Measurements from ENCODE around the gene UGT3A2. TPM values are rescaled to one million over a fixed set of nuclear protein-coding genes. Genes with fewer than 3 reads are reported as not detected.

The UGT3A2 gene
- total RNA-seq, 2 experiments from 2014 or later: 0.15 to 0.18 TPM

DNA sequence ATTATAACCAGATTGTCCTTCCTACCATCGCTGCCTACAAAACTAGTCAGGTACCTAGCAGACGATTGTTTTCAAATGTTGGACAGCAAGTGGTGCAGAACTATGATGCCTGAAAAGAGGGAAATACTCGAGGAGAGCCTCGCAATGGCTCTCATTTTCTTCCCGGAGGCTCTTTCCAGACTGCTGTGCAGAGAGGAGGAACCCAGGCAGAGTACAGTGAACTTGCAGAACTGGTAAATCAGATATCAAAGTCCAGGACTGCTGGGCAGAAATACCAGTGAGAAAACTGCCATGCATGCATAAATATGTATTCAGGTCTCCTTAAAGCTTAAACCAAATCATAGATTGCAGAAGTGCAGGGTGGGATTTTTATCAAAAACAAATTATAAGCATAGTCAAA, 49.1 kb downstream of the UGT3A2 start:
- DNase-seq: no peak
- Mint-ChIP-seq H3K27ac (no peak overlapping the region), H3K36me3 (ENCODE audit: low read depth) (no peaks in the 10 kb centered on the region), H3K4me3 (no peak overlapping the region), H3K9me3 (peaks cover 14% of the 10 kb centered on the region), H3K27me3 (peaks cover 3% of the 10 kb centered on the region), H3K4me1 (no peaks in the 10 kb centered on the region)
- ChIA-PET POLR2A (no interaction called here), CTCF (no interaction called here)

DNA sequence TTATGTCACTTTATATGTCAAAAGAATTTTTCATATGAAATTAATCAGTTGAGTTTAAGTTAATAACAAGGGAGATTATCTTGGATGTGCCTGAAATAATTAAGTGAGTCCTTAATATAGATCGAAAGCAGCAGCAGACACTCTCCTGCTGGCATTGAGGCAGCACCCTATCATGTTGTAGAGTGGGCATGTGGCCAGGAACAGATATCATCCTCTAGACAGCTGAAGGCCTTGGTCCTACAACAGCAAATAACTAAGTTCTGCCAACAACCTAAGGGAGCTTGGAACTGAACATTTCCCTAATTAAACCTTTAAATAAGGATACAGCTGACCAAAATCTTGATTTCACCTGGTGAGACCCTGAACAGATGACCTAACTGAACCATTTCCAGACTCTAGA, 49.7 kb downstream of the UGT3A2 start:
- CTCF ChIA-PET: no interaction called here
- Mint-ChIP-seq H3K27ac (no peak overlapping the region), H3K9me3 (peaks cover 15% of the 10 kb centered on the region), H3K4me1 (no peaks in the 10 kb centered on the region), H3K36me3 (ENCODE audit: low read depth) (no peaks in the 10 kb centered on the region), H3K4me3 (no peak overlapping the region), H3K27me3 (peaks cover 3% of the 10 kb centered on the region)
- no peak for DNase-seq
- POLR2A ChIA-PET: no interaction called here

DNA sequence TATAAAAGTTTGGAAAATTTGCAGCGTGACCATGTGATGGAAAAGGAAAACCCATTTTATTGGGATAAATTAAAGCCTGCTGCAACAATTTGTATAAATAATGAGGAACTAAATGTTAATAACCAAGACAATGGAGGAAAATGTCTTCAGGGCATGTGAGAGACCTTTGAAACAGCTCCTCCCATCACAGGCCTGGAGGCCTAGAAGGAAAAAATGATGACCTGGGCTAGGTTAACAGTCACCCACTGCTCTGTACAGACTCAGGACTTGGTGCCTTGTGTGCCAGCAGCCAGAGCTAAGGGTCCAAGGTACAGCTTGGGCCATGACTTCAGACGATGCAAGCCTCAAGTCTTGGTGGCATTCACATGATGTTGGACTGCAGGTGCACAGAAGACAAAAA, 53.5 kb downstream of the UGT3A2 start:
- Mint-ChIP-seq H3K4me3 (no peak overlapping the region), H3K9me3 (peaks cover 22% of the 10 kb centered on the region), H3K27ac (no peak overlapping the region), H3K27me3 (no peaks in the 10 kb centered on the region), H3K4me1 (no peaks in the 10 kb centered on the region), H3K36me3 (ENCODE audit: low read depth) (no peaks in the 10 kb centered on the region)
- POLR2A ChIA-PET: no interaction called here
- DNase-seq: no peak
- CTCF ChIA-PET: no interaction called here

DNA sequence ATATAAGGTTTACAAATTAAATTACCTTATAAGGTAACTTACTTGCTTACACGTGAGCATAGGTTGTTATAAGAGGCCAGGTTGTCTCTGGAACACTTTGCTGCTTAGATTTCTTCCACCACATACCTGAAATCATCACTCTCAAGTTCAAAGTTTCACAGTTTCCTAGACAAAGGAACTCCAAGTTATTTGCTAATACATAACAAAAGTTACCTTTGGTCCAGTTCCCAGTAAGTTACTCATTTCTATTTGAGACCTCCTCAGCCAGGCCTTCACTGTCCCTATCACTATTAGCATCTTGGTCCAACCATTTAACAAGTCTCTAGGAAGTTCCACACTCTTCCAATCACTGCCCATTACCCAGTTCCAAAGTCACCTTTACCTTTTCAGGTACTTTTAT, 57.0 kb downstream of the UGT3A2 start:
- H3K27ac Mint-ChIP-seq: no peak overlapping the region
- no peaks in the 10 kb centered on the region for H3K4me1 Mint-ChIP-seq
- ChIA-PET CTCF (no interaction called here), POLR2A (no interaction called here)
- H3K4me3 Mint-ChIP-seq: no peak overlapping the region
- DNase-seq: no peak
- peaks cover 15% of the 10 kb centered on the region for H3K9me3 Mint-ChIP-seq
- H3K36me3 Mint-ChIP-seq (ENCODE audit: low read depth): no peaks in the 10 kb centered on the region
- H3K27me3 Mint-ChIP-seq: no peaks in the 10 kb centered on the region

DNA sequence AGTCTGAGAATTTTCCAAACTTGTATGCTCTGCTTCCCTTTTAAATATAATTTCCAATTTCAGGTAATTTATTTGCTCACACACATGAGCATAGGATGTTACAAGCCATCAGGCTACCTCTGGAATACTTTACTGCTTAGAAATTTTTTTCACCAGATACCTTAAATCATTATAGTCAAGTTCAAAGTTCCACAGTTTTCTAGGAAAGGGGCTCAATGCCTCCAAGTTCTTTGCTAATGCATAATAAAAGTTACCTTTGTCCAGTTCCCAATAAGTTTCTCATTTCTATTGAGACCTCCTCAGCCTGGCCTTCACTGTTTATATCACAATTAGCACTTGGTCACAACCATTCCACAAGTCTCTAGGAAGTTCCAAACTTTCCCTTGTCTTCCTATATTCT, 59.3 kb downstream of the UGT3A2 start:
- no peak overlapping the region for H3K4me3 Mint-ChIP-seq
- no peaks in the 10 kb centered on the region for H3K4me1 Mint-ChIP-seq
- H3K27me3 Mint-ChIP-seq: peaks cover 3% of the 10 kb centered on the region
- no peaks in the 10 kb centered on the region for H3K36me3 Mint-ChIP-seq (ENCODE audit: low read depth)
- H3K27ac Mint-ChIP-seq: no peak overlapping the region
- POLR2A ChIA-PET: no interaction called here
- CTCF ChIA-PET: no interaction called here
- no peak for DNase-seq
- H3K9me3 Mint-ChIP-seq: peaks cover 8% of the 10 kb centered on the region

DNA sequence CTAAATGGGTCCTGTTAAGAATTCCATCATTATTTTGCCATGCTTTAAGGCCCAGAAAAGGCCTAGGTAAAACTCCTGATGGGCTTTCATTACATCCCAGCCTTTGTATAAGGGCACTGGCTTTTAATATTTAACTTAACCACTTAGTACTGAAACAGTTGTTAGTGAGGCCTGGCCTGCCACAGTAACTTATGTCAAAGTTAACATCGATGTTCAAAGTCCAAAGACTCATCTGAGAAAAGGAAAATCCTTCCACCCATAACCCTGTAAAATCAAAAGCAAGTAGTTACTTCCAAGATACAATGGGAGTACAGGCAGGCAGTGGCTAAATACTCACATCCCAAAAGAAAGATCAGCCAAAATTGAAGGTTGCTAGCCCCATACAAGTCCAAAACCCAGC, 60.5 kb downstream of the UGT3A2 start:
- H3K9me3 Mint-ChIP-seq: peaks cover 8% of the 10 kb centered on the region
- POLR2A ChIA-PET: no interaction called here
- no peak overlapping the region for H3K27ac Mint-ChIP-seq

DNA sequence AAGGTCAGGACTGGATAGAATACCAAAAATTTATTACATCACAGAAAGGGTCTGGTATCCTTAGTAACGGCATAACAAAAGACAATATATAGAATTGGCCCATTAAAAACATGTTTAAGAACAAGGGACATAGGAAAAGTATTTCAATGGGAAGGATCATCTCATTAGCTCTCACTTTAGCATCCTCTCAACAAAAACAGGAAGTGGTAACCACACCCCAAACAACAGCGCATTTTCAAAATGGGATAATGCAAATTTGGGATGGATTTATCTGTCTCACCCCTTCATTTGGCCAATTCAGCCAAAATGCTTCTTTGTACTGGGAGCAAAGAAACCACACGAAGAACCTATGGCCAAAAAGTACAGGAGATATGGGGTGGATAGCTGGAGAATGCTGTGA, 65.7 kb downstream of the UGT3A2 start:
- POLR2A ChIA-PET: no interaction called here
- no peaks in the 10 kb centered on the region for H3K9me3 Mint-ChIP-seq
- peaks cover 3% of the 10 kb centered on the region for H3K27me3 Mint-ChIP-seq
- CTCF ChIA-PET: no interaction called here
- H3K4me1 Mint-ChIP-seq: no peaks in the 10 kb centered on the region
- no peak for DNase-seq
- no peak overlapping the region for H3K27ac Mint-ChIP-seq
- no peak overlapping the region for H3K4me3 Mint-ChIP-seq
- no peaks in the 10 kb centered on the region for H3K36me3 Mint-ChIP-seq (ENCODE audit: low read depth)

More for the DNA sequence above, 60.5 kb downstream of the UGT3A2 start:
- no peak for DNase-seq
- no peaks in the 10 kb centered on the region for H3K36me3 Mint-ChIP-seq (ENCODE audit: low read depth)
- H3K4me3 Mint-ChIP-seq: no peak overlapping the region
- H3K4me1 Mint-ChIP-seq: no peaks in the 10 kb centered on the region
- CTCF ChIA-PET: no interaction called here
- peaks cover 3% of the 10 kb centered on the region for H3K27me3 Mint-ChIP-seq

DNA sequence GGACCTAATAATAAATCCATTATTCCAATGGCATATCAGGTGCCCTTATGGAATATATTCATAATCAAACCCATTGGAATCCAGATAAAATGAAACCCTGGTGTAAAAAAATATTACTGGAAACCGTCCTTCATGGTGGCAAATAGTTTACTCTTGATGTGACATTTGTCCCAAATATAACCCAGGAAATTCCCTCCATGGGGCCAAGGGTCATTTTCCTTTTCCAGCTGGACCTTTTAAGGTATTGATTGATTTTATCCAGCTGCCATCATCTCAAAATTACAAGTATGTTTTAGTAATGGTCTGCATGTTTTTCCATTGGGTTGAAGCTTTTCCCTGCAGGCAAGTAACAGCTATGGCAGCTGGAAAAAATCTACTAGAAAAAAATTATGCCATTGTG, 67.1 kb downstream of the UGT3A2 start:
- H3K4me1 Mint-ChIP-seq: no peaks in the 10 kb centered on the region
- no peak for DNase-seq
- ChIA-PET CTCF (no interaction called here), POLR2A (no interaction called here)
- no peaks in the 10 kb centered on the region for H3K9me3 Mint-ChIP-seq
- H3K4me3 Mint-ChIP-seq: no peak overlapping the region
- no peaks in the 10 kb centered on the region for H3K36me3 Mint-ChIP-seq (ENCODE audit: low read depth)
- H3K27me3 Mint-ChIP-seq: peaks cover 4% of the 10 kb centered on the region
- H3K27ac Mint-ChIP-seq: no peak overlapping the region

DNA sequence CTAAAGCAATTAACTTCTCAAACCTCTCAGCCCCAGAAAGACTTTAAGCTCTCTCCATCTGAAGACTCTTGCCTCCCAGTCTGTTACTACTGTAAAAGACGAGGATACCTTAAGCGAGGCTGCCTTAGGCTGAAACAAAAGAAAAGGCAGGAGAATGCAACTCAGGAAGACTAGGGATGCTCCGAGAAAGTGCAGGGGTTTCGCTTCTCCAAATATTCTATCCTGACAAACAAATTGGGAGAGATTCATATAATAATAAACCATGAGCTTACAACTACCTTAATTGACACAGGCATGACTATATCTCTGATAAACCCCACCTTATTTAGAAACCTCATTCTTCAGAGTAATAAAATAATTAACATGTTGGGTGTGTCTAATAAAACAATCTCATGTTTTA, 70.6 kb downstream of the UGT3A2 start:
- Mint-ChIP-seq H3K9me3 (no peaks in the 10 kb centered on the region), H3K4me3 (no peak overlapping the region), H3K36me3 (ENCODE audit: low read depth) (no peaks in the 10 kb centered on the region), H3K4me1 (no peaks in the 10 kb centered on the region), H3K27ac (no peak overlapping the region), H3K27me3 (peaks cover 7% of the 10 kb centered on the region)
- CTCF ChIA-PET: no interaction called here
- DNase-seq: no peak
- POLR2A ChIA-PET: no interaction called here

DNA sequence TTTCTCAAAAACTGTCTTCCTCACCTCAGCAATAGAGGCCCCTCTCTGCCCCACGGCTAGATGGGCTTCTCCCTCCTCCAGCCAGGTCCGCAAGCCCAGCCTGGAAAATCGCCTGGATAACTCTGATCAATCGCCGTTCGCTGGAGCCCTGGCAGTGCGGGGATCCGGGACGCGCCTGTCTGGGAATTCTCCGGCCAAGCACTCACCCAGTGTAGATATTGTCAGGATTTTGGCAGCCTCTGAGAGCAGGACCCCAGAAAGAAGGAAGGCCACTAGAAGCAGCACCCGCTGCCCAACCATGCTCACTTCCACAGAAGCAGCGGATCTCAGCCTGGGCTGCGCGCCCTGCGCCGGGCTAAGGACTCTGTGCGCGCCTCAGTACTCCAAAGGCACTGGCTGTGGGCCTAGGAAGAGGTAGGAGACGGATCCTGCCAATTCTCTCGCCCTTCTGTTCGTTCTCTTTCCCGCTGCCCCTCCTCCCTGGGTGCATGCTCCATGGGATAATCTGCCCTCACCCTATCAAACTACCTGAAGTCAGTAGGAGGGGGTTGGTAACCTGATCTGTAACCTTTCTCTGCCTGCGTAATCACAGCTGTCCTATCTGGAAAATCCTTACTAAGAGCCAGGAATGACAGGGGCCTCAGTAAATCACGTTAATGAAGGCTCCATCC, 75.6 kb downstream of the UGT3A2 start, which contains the start of gene UGT3A1:
Gene UGT3A1, minus strand, starts transcription at position 450 of the 671 bp plus-strand sequence. Its CDS starts 150 bp downstream, at position 300.
- ChIA-PET POLR2A (no interaction called here), CTCF (no interaction called here)
- DNase-seq: no peak
- Mint-ChIP-seq H3K27ac (no peak within 1 kb of the TSS), H3K4me1 (no peaks in the 10 kb centered on the region), H3K4me3 (no peak within 1 kb of the TSS), H3K9me3 (no peaks in the 10 kb centered on the region), H3K27me3 (peaks cover 12% of the 10 kb centered on the region), H3K36me3 (ENCODE audit: low read depth) (no peaks in the 10 kb centered on the region)

DNA sequence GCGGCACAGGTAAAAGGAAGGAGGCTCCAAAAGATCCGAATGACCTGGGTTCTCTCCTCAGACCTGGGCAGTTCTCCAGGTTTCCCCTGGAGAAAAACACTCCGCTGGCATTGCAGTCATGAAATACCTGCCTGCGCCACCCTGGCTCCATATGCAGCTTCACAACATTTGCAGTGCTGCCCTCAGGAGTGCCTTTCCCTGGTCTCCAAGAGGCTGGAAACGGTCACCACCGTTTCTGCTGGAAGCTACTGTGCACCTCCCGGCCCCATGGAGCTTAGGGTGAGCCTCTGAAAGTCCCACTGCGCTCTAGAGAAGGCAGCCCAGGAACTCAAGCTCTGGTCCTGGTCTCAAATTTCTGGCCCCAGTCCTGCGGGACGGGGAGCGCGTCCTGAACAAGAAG, 76.2 kb downstream of the UGT3A2 start:
- Mint-ChIP-seq H3K4me3 (no peak overlapping the region), H3K27ac (no peak overlapping the region), H3K9me3 (no peaks in the 10 kb centered on the region), H3K27me3 (peaks cover 14% of the 10 kb centered on the region), H3K36me3 (ENCODE audit: low read depth) (no peaks in the 10 kb centered on the region), H3K4me1 (no peaks in the 10 kb centered on the region)
- ChIA-PET CTCF (no interaction called here), POLR2A (no interaction called here)
- no peak for DNase-seq

DNA sequence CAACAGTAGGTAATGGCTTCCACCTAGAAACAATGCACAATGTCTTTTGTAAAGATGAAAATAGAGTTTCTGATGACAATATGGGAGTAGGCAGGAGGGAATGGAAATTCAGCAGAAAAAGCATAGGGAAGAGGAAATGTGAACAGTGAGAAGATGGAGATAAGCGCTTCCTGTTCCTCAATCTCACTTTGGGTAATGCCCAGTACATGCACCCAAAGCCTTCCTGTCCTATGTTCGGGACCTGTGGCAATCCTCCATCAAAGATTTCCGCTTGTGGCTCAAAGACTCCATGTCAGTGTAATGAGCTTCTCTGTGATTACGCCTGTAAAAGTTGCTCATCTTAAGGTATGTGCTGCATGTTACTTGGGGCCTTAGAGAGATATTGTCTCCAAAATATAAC, 78.2 kb downstream of the UGT3A2 start:
- ChIA-PET POLR2A (no interaction called here), CTCF (no interaction called here)
- Mint-ChIP-seq H3K27me3 (peaks cover 15% of the 10 kb centered on the region), H3K4me1 (no peaks in the 10 kb centered on the region), H3K27ac (no peak overlapping the region), H3K9me3 (no peaks in the 10 kb centered on the region), H3K36me3 (ENCODE audit: low read depth) (no peaks in the 10 kb centered on the region), H3K4me3 (no peak overlapping the region)
- no peak for DNase-seq

DNA sequence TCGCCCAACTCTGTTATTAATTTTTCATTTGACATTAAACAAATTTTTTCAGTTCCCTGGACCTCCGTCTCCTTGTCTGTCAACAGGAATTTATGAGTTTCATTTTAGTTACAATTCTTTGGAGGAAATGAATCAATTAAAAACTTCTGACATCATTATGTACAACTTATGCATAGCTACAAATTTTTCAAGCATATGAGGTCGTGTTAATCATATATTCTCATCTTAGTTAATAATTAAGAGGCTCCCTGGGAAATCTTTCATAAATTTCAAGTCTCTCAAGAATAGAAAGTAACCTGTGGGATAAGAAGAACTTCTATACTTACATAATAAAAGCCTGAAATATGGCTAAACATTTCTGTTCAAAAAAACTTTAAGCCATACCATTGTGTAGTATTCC, 78.9 kb downstream of the UGT3A2 start:
- CTCF ChIA-PET: no interaction called here
- no peaks in the 10 kb centered on the region for H3K4me1 Mint-ChIP-seq

More for the DNA sequence above, 78.9 kb downstream of the UGT3A2 start:
- no peaks in the 10 kb centered on the region for H3K36me3 Mint-ChIP-seq (ENCODE audit: low read depth)
- H3K27me3 Mint-ChIP-seq: peaks cover 18% of the 10 kb centered on the region
- H3K9me3 Mint-ChIP-seq: peaks cover 1% of the 10 kb centered on the region
- POLR2A ChIA-PET: no interaction called here
- DNase-seq: no peak
- no peak overlapping the region for H3K27ac Mint-ChIP-seq
- no peak overlapping the region for H3K4me3 Mint-ChIP-seq

All from activated CD4-positive, alpha-beta memory T cell treated with anti-CD3 and anti-CD28 coated beads, Interleukin-2, amount 10 ng/mL, durations not matched to agents 7 days and 5 days (primary cell).